Astrocyte (in vitro differentiated cells and primary cell): Measurements from ENCODE around the gene TMEM256.

ENCODE experiments used
- EZH2 ChIP-seq: IDR thresholded peaks from 2 replicates; pipeline ENCODE4 v1.6.1; 2012; ENCODE audit warnings: mild to moderate bottlenecking, low read length, inconsistent platforms; ENCODE audit not compliant: insufficient read depth
- TF ChIP-seq, protein P1 (sequence below): IDR thresholded peaks from 2 replicates; pipeline ENCODE4 v1.5.1; 2011; ENCODE audit warnings: low read depth, mild to moderate bottlenecking, inconsistent platforms, low read length, moderate library complexity; ENCODE audit not compliant: insufficient read depth

DNA sequence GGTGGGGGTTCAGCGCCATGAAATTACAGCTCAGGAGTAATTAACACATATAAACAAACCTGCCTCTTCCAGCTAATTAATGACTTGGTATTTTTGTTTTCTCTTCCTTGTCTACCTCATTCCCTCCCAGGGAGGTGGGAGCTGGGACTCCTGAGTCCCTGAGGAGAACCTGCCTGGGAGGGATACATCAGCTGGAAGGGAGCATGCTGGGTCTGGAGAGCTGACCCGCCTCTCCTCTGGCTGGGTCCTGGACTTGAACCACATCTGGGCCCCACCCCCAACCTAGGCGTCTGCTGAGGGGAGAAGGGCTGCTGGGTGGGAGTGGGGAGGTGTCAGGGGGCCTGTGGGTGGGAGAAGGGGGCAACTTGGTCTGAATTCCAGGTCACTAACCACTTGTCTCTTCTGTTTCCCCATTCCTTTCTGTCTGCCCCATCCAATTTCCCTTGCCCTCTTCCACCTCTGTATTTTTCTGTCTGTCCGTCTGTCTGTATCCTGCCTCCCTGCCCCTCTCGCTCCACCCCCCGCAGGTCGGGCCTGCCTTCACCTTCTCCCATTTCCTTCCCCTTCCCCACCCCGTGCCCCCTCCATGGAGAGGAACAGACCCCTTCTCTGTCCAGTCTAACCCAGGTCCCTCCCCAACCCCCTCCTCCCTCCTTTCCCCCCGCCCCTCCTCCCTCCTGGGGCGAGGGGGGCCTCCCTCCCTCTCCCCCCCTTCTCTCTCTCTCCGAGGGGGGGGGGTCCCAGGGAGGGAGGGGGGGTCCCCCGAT is 3.8 kb upstream of the TMEM256 start, which contains the start of gene NLGN2:
- TF ChIP-seq, protein P1, sequence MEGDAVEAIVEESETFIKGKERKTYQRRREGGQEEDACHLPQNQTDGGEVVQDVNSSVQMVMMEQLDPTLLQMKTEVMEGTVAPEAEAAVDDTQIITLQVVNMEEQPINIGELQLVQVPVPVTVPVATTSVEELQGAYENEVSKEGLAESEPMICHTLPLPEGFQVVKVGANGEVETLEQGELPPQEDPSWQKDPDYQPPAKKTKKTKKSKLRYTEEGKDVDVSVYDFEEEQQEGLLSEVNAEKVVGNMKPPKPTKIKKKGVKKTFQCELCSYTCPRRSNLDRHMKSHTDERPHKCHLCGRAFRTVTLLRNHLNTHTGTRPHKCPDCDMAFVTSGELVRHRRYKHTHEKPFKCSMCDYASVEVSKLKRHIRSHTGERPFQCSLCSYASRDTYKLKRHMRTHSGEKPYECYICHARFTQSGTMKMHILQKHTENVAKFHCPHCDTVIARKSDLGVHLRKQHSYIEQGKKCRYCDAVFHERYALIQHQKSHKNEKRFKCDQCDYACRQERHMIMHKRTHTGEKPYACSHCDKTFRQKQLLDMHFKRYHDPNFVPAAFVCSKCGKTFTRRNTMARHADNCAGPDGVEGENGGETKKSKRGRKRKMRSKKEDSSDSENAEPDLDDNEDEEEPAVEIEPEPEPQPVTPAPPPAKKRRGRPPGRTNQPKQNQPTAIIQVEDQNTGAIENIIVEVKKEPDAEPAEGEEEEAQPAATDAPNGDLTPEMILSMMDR: no peak
- no peak for TF ChIP-seq EZH2
